K562 (cell line): ENCODE measurements around the gene FAR1. TPM values are rescaled to one million over a fixed set of nuclear protein-coding genes. Genes with fewer than 3 reads are reported as not detected.
A peak's percentile ranks its signal among the peaks of the same experiment; 100 is the strongest.

ENCODE experiments used
- ATAC-seq: fragments of 200-7000 bp; cut with Tn5 transposase; 3 replicates; pipeline ENCODE4 v1.9.1; 2020; ENCODE audit warnings: moderate library complexity
- BruUV-seq: library from RNA; stranded (reverse); fragments of 400-500 nt; replicated peaks from 2 replicates; lab custom pipeline; 2021; lab: Mats Ljungman, UMichigan
- CTCF ChIA-PET: fragments of 300-600 bp; formaldehyde crosslinking; extraction: SDS; loops from one replicate; lab custom pipeline; 2021; ENCODE audit warnings: low intra/inter-chr PET ratio; lab: Yijun Ruan, JAX
- POLR2A ChIA-PET: fragments of 300-600, 350-650 bp; sonication (Branson Sonifier 250); formaldehyde crosslinking; extraction: SDS; loops from one replicate; lab custom pipeline; 2021; ENCODE audit warnings: antibody characterized with exemption, inconsistent platforms; lab: Yijun Ruan, JAX
- DNase-seq, 4 experiments: peaks; one replicate each; pipeline versions ENCODE4 v3.0.0 to v3.0.0-alpha.2; 2011 to 2018; ENCODE audit warnings: low spot score in 3 of 4, mixed read lengths in 3 of 4; ENCODE audit errors: extremely low read depth in 1 of 4
- FAIRE-seq: peaks from 2 replicates; lab custom pipeline; 2011; peaks lifted over from hg19 to GRCh38; lab: Jason Lieb, UNC
- H2AFZ ChIP-seq: 2 replicates; pipeline ENCODE4 v1.6.0; 2011; ENCODE audit warnings: low read depth, low read length, control low read depth, inconsistent platforms
- H3K27ac ChIP-seq: fragments of 200-600 bp; 3 replicates; pipeline ENCODE4 v1.8.0; 2011; ENCODE audit warnings: low read depth, mild to moderate bottlenecking, control low read depth, inconsistent platforms, low read length, moderate library complexity, mixed read lengths; ENCODE audit errors: extremely low read depth
- H3K27me3 ChIP-seq, 2 experiments: fragments of 300-600 bp in 1 of 2; 2 replicates in 1 of 2; 3 replicates in 1 of 2; pipeline versions ENCODE4 v1.6.0 to v1.8.0; 2011; ENCODE audit warnings: inconsistent platforms in 2 of 2, low read length in 2 of 2, mild to moderate bottlenecking in 1 of 2, mixed read lengths in 1 of 2, moderate library complexity in 1 of 2; ENCODE audit not compliant: control insufficient read depth in 2 of 2, insufficient read depth in 2 of 2
- H3K36me3 ChIP-seq: fragments of 300-600 bp; 3 replicates; pipeline ENCODE4 v1.8.0; 2011; ENCODE audit warnings: mild to moderate bottlenecking, low read length, inconsistent platforms; ENCODE audit not compliant: control insufficient read depth, insufficient read depth
- H3K4me1 ChIP-seq, 2 experiments: fragments of 200-600 bp in 1 of 2; replicated peaks in 1 of 2; 2 replicates in 1 of 2; 3 replicates in 1 of 2; pipeline versions ENCODE4 v1.5.1 to v1.8.0; 2011; ENCODE audit warnings: inconsistent platforms in 2 of 2, low read length in 2 of 2, mild to moderate bottlenecking in 1 of 2, mixed read lengths in 1 of 2, moderate library complexity in 1 of 2; ENCODE audit not compliant: control insufficient read depth in 2 of 2, insufficient read depth in 2 of 2
- H3K4me2 ChIP-seq: 2 replicates; pipeline ENCODE4 v1.6.1; 2011; ENCODE audit warnings: low read length, control low read depth, inconsistent platforms, mixed read lengths; ENCODE audit not compliant: insufficient read depth
- H3K4me3 ChIP-seq: fragments of 200-600 bp; sonication (generic), shearing (Covaris generic); 2 replicates; pipeline ENCODE4 v1.5.1; 2016; ENCODE audit warnings: control low read depth, inconsistent platforms
- H3K79me2 ChIP-seq: fragments of 200-600 bp; 3 replicates; pipeline ENCODE4 v1.8.0; 2011; ENCODE audit warnings: low read length, inconsistent platforms; ENCODE audit not compliant: control insufficient read depth, insufficient read depth
- H3K9ac ChIP-seq, 2 experiments: 2 replicates each; pipeline versions ENCODE4 v1.6.0 to v1.6.1; 2011; ENCODE audit warnings: low read depth in 2 of 2, low read length in 2 of 2, control low read depth in 1 of 2, inconsistent platforms in 1 of 2, mild to moderate bottlenecking in 1 of 2, mixed read lengths in 1 of 2; ENCODE audit not compliant: insufficient read depth in 1 of 2
- H3K9me1 ChIP-seq: one replicate; pipeline ENCODE4 v1.6.0; 2011; ENCODE audit warnings: inconsistent platforms, mild to moderate bottlenecking, low read length, moderate library complexity; ENCODE audit not compliant: control insufficient read depth, insufficient read depth
- H3K9me3 ChIP-seq: replicated peaks from 2 replicates; pipeline ENCODE4 v1.5.1; 2011; ENCODE audit warnings: low read depth, low read length, inconsistent platforms; ENCODE audit not compliant: control insufficient read depth, insufficient read depth
- H4K20me1 ChIP-seq: replicated peaks from 2 replicates; pipeline ENCODE4 v1.6.1; 2011; ENCODE audit warnings: low read length, inconsistent platforms, mixed read lengths; ENCODE audit not compliant: control insufficient read depth, insufficient read depth
- ETV1 ChIP-seq: fragments of 450-650 bp; conservative IDR thresholded peaks from 2 replicates; pipeline ENCODE4 v1.6.1; 2016; ENCODE audit warnings: missing genetic modification characterization, control low read depth, low read depth, missing compliant biosample characterization
- SPI1 ChIP-seq: IDR thresholded peaks from 2 replicates; pipeline ENCODE4 v1.6.1; 2011; ENCODE audit warnings: low read depth, low read length, control low read depth, borderline replicate concordance
- ZBTB5 ChIP-seq: fragments of 450-650 bp; IDR thresholded peaks from 2 replicates; pipeline ENCODE4 v1.6.1; 2017; ENCODE audit warnings: antibody characterized with exemption
- ZNF146 ChIP-seq: IDR thresholded peaks from one replicate; pipeline ENCODE4 v1.6.1; 2018; ENCODE audit warnings: missing compliant biosample characterization; ENCODE audit not compliant: unreplicated experiment
- ZNF431 ChIP-seq: sonication (generic); formaldehyde crosslinking; IDR thresholded peaks from 2 replicates; pipeline ENCODE4 v1.8.0; 2022; ENCODE audit warnings: mild to moderate bottlenecking, missing genetic modification reagents
- WGBS: fragments of 100-300 bp; shearing (Covaris generic); methylation state at CpG from one replicate; pipeline ENCODE4 v1.1.6; 2016; ENCODE audit warnings: low coverage, mixed read lengths; ENCODE audit not compliant: insufficient coverage; ENCODE audit errors: missing lambda C conversion rate; 5-methylcytosine and 5-hydroxymethylcytosine counted together
- in situ Hi-C: fragments of 300-500 bp; cut with MboI; formaldehyde crosslinking; loops from 4 replicates; pipeline ENCODE4 v1.15.0; 2018; ENCODE audit warnings: inconsistent platforms, mixed read lengths
- intact Hi-C: fragments of 100-400 bp; cut with micrococcal nuclease; formaldehyde crosslinking; loops from 2 replicates; pipeline ENCODE4 v1.14.2; 2022
- polyA plus RNA-seq, 8 experiments: library from polyadenylated mRNA; depleted of rRNA in 4 of 8; stranded (reverse) in 5 of 8; unstranded in 3 of 8; fragments of >200 nt; fragmentation: Nextera tagmentation in 2 of 8; fragmentation: Illumina TruSeq in 1 of 8; extraction: Ambion mirVana in 2 of 8; extraction: Trizol in 1 of 8; gene quantifications; 2 replicates each; pipeline versions ENCODE4 v1.2.1 to v1.2.3, GENCODE V29; 2011 to 2014; ENCODE audit warnings: inconsistent platforms in 1 of 8, missing spikeins in 1 of 8
- total RNA-seq, 7 experiments: library from RNA; depleted of rRNA in 6 of 7; stranded (reverse); fragments of >200 nt in 6 of 7; fragmentation: Illumina TruSeq in 2 of 7; extraction: Trizol in 2 of 7; gene quantifications; 2 replicates each; pipeline versions ENCODE4 v1.2.1 to v1.2.3, GENCODE V29; 2011 to 2021; ENCODE audit warnings: low replicate concordance in 1 of 7
- TF ChIP-seq, protein P1 (sequence below), 2 experiments: fragments of 450-650 bp in 1 of 2; sonication (generic) in 1 of 2; formaldehyde crosslinking in 1 of 2; IDR thresholded peaks in 1 of 2; conservative IDR thresholded peaks in 1 of 2; 2 replicates each; pipeline versions ENCODE4 v1.6.1 to v1.8.1; 2016 to 2023; ENCODE audit warnings: mild to moderate bottlenecking in 2 of 2, moderate library complexity in 2 of 2, inconsistent platforms in 1 of 2, missing genetic modification reagents in 1 of 2

Gene FAR1
- total and polyA plus RNA-seq, 9 of the 15 experiments (the other 6 are each of a cell fraction or from before 2014, with no cell fraction given): 17.7 to 88.2 (median 52.6) TPM

GRCh38 chr11:13777341-13777985, 109.0 kb downstream of the FAR1 start:
- FAIRE-seq: no peak
- DNase-seq: no peak
- POLR2A ChIA-PET: no interaction called here
- Histone ChIP-seq H3K36me3 (no peaks in the 10 kb centered on the region), H3K9me3 (no peaks in the 10 kb centered on the region), H3K27me3 (peaks cover 0 to 7% of the 10 kb centered on the region in 2 experiments; a peak in 2 of 5 replicates), H3K4me3 (no peak overlapping the region), H4K20me1 (no peaks in the 10 kb centered on the region), H3K79me2 (no peaks in the 10 kb centered on the region), H3K4me2 (no peak overlapping the region), H2AFZ (no peak overlapping the region)
- in situ Hi-C loops: no loop called here
- TF ChIP-seq, protein P1, sequence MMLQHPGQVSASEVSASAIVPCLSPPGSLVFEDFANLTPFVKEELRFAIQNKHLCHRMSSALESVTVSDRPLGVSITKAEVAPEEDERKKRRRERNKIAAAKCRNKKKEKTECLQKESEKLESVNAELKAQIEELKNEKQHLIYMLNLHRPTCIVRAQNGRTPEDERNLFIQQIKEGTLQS (IDR thresholded peaks at IDR 0.05): peak; percentile 22; the same call in 1 of the 2 replicates
- TF ChIP-seq, protein P1 (CRISPR knock-in tag; conservative IDR thresholded peaks at IDR 0.05): no peak
- TF ChIP-seq ZNF146: no peak
- TF ChIP-seq, all 486 proteins: peak for 1
- BruUV-seq: no TSS peak
- no peak for ATAC-seq
- H3K9me1 ChIP-seq: no peaks in the 10 kb centered on the region
- WGBS: 0% methylated on average over 5 of the region's 7 CpGs
- H3K9ac ChIP-seq: no peak overlapping the region
- intact Hi-C loops: loop anchor here (2.0 kb wide), 1 partner anchor 95 kb away; no protein-coding TSS in a partner anchor
- no peak overlapping the region for H3K27ac ChIP-seq
- H3K4me1 ChIP-seq: no peaks in the 10 kb centered on the region
- CTCF ChIA-PET: interaction anchor here (0.6 kb wide), 1 partner anchor 1228 kb away, joined by 3 read pairs; no protein-coding TSS in a partner anchor

DNA sequence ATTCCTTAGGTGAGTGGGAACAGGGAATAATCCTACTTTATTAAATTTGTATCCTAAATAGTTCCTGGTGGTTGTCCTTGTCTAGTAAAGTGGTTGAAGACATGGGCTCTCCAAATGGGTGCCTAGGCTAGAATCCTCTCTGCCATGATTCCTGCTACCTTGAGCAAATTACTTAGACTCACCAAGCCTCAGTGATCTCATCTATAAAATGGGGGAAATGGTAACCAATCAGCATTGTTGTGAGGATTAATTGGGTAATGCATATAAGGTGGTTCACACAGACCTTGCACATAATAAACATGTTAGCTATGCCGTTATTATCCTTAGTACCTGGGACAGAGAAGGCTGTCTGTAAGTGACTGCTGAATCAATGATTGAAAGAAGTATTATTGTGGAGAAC, 109.9 kb downstream of the FAR1 start:
- no peaks in the 10 kb centered on the region for H3K9me1 ChIP-seq
- H3K9ac ChIP-seq: no peak overlapping the region
- peaks cover 0 to 12% of the 10 kb centered on the region in 2 experiments; a peak in 2 of 5 replicates for H3K27me3 ChIP-seq
- in situ Hi-C loops: no loop called here
- ATAC-seq (no peak), FAIRE-seq (no peak), DNase-seq (no peak)
- H3K4me1 ChIP-seq: peaks cover 0 to 4% of the 10 kb centered on the region in 2 experiments; a peak in 1 of 5 replicates
- no peak overlapping the region for H2AFZ ChIP-seq
- WGBS: 7% methylated on average over 1 of the region's 1 CpG
- CTCF ChIA-PET: no interaction called here
- intact Hi-C loops: no loop called here
- H3K4me2 ChIP-seq: no peak overlapping the region
- H3K36me3 ChIP-seq: no peaks in the 10 kb centered on the region
- POLR2A ChIA-PET: no interaction called here
- H3K79me2 ChIP-seq: no peaks in the 10 kb centered on the region
- H3K27ac ChIP-seq: no peak overlapping the region
- TF ChIP-seq ZNF431 (CRISPR knock-in tag) (no peak), SPI1 (no peak), ETV1 (tag) (no peak), ZBTB5 (no peak)
- BruUV-seq: no TSS peak
- H4K20me1 ChIP-seq: no peaks in the 10 kb centered on the region
- no peak overlapping the region for H3K4me3 ChIP-seq
- H3K9me3 ChIP-seq: no peaks in the 10 kb centered on the region
